Tibial nerve (tissue), 3 donors: ENCODE results near the gene NRCAM.

ENCODE experiments used
- CTCF ChIP-seq, 5 experiments: fragments of 200-600 bp in 3 of 5; fragments of 450-650 bp in 2 of 5; sonication (generic) in 3 of 5; IDR thresholded peaks; one replicate each; pipeline ENCODE4 v1.5.1; 2016 to 2019; ENCODE audit warnings: antibody characterized with exemption in 5 of 5, mild to moderate bottlenecking in 3 of 5, moderate library complexity in 2 of 5
- POLR2A ChIP-seq, 2 donors: fragments of 450-650 bp; IDR thresholded peaks; one replicate each; pipeline ENCODE4 v1.6.1; 2017; ENCODE audit warnings: antibody characterized with exemption in 2 of 2, mild to moderate bottlenecking in 2 of 2, moderate library complexity in 2 of 2

DNA sequence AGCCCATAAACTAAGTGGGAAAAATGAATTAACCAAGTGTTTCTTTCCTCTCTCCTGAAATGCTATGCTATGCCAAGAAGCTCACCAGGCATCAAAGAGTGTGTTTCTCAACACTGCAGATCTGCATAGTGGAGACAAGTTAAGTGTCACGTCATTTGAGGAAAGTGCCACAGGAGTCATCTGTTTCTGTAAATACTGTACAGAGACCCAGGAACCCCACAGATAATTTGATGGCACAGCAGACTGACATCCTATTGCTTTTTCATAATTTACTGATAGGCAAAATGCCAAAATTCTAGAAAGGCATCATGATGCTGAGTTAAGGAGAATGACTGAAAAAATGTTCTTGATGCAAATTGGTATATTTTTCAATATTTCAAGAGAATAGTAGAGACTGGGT lies 124.3 kb downstream of the NRCAM start:
- TF ChIP-seq CTCF (IDR thresholded peaks at IDR 0.05) (no peak), POLR2A (IDR thresholded peaks at IDR 0.05) (no peak)
